Right atrium auricular region (tissue), 2 donors: ENCODE results near the gene CDK6. TPM values are rescaled to one million over a fixed set of nuclear protein-coding genes. Genes with fewer than 3 reads are reported as not detected.

Source experiments
- DNase-seq: peaks from one replicate; pipeline ENCODE4 v3.0.0-alpha.2; 2019; ENCODE audit warnings: low spot score
- H3K27ac ChIP-seq, 2 donors: fragments of 200-600 bp; sonication (generic); 1 replicate in 1 of 2; 2 replicates in 1 of 2; pipeline ENCODE4 v1.5.1; 2016 to 2019
- H3K27me3 ChIP-seq, 2 donors: fragments of 200-600 bp; sonication (generic); one replicate each; pipeline versions ENCODE4 v1.5.1 to v1.6.0; 2017 to 2019
- H3K36me3 ChIP-seq: fragments of 200-600 bp; sonication (generic); one replicate; pipeline ENCODE4 v1.5.1; 2016
- H3K4me1 ChIP-seq, 2 donors: fragments of 200-600 bp; sonication (generic); one replicate each; pipeline versions ENCODE4 v1.5.1 to v1.6.0; 2017 to 2019
- H3K4me3 ChIP-seq, 2 donors: fragments of 200-600 bp; sonication (generic); 1 replicate in 1 of 2; 2 replicates in 1 of 2; pipeline ENCODE4 v1.5.1; 2017 to 2019; ENCODE audit warnings: mild to moderate bottlenecking in 1 of 2, moderate library complexity in 1 of 2
- H3K9me3 ChIP-seq, 2 donors: fragments of 200-600 bp; sonication (generic); one replicate each; pipeline ENCODE4 v1.5.1; 2019
- CTCF ChIP-seq, 2 donors: fragments of 200-600 bp; sonication (generic); IDR thresholded peaks; one replicate each; pipeline ENCODE4 v1.5.1; 2019; ENCODE audit warnings: antibody characterized with exemption in 2 of 2
- total RNA-seq, 2 donors: library from RNA; depleted of rRNA; stranded (reverse); fragments of >200 nt; gene quantifications; one replicate each; pipeline ENCODE4 v1.1.0, GENCODE V29; 2016

Gene CDK6
- total RNA-seq, 2 donors from 2014 or later: 10.6 to 12.4 TPM

GRCh38 chr7:92753614-92754013 is 82.8 kb downstream of the CDK6 start:
- H3K36me3 ChIP-seq: no peaks in the 10 kb centered on the region
- H3K4me3 ChIP-seq: no peak overlapping the region
- H3K27ac ChIP-seq: no peak overlapping the region
- no peaks in the 10 kb centered on the region for H3K4me1 ChIP-seq
- no peaks in the 10 kb centered on the region for H3K27me3 ChIP-seq
- no peak for TF ChIP-seq CTCF (IDR thresholded peaks at IDR 0.05)
- DNase-seq: no peak
- no peaks in the 10 kb centered on the region for H3K9me3 ChIP-seq

GRCh38 chr7:92751902-92752901 is 84.2 kb downstream of the CDK6 start:
- no peak overlapping the region for H3K4me3 ChIP-seq
- no peaks in the 10 kb centered on the region for H3K27me3 ChIP-seq
- DNase-seq: no peak
- no peak overlapping the region for H3K27ac ChIP-seq
- no peak for TF ChIP-seq CTCF (IDR thresholded peaks at IDR 0.05)
- H3K36me3 ChIP-seq: no peaks in the 10 kb centered on the region
- H3K4me1 ChIP-seq: no peaks in the 10 kb centered on the region
- no peaks in the 10 kb centered on the region for H3K9me3 ChIP-seq

- H3K27ac ChIP-seq: no peak overlapping the region
- no peak for DNase-seq
- no peak overlapping the region for H3K4me3 ChIP-seq
- no peaks in the 10 kb centered on the region for H3K4me1 ChIP-seq
- H3K36me3 ChIP-seq: no peaks in the 10 kb centered on the region
- H3K9me3 ChIP-seq: no peaks in the 10 kb centered on the region
- no peak for TF ChIP-seq CTCF (IDR thresholded peaks at IDR 0.05)
- no peaks in the 10 kb centered on the region for H3K27me3 ChIP-seq
These were observed 85.4 kb downstream of the CDK6 start for GRCh38 chr7:92750946-92751345.

GRCh38 chr7:92750447-92750839 is 85.9 kb downstream of the CDK6 start:
- H3K36me3 ChIP-seq: no peaks in the 10 kb centered on the region
- H3K9me3 ChIP-seq: no peaks in the 10 kb centered on the region
- H3K4me3 ChIP-seq: no peak overlapping the region
- TF ChIP-seq CTCF (IDR thresholded peaks at IDR 0.05): no peak
- H3K4me1 ChIP-seq: no peaks in the 10 kb centered on the region
- H3K27ac ChIP-seq: no peak overlapping the region
- no peaks in the 10 kb centered on the region for H3K27me3 ChIP-seq
- no peak for DNase-seq

- no peaks in the 10 kb centered on the region for H3K27me3 ChIP-seq
- no peak overlapping the region for H3K4me3 ChIP-seq
- TF ChIP-seq CTCF (IDR thresholded peaks at IDR 0.05): no peak
- no peak for DNase-seq
- no peaks in the 10 kb centered on the region for H3K9me3 ChIP-seq
- no peaks in the 10 kb centered on the region for H3K4me1 ChIP-seq
- no peak overlapping the region for H3K27ac ChIP-seq
- no peaks in the 10 kb centered on the region for H3K36me3 ChIP-seq
These were observed 86.4 kb downstream of the CDK6 start for GRCh38 chr7:92749832-92750446.
